Right lobe of liver (tissue), 6 donors: ENCODE results near the gene IRF1. TPM values are rescaled to one million over a fixed set of nuclear protein-coding genes. Genes with fewer than 3 reads are reported as not detected.
A peak's percentile ranks its signal among the peaks of the same experiment; 100 is the strongest.

Experiments
- ATAC-seq, 4 donors: fragments of 200-7000 bp; cut with Tn5 transposase; one replicate each; pipeline ENCODE4 v1.9.1; 2020; ENCODE audit warnings: mild to moderate bottlenecking in 4 of 4, moderate library complexity in 4 of 4
- DNase-seq, 3 donors: peaks; one replicate each; pipeline ENCODE4 v3.0.0-alpha.2; 2020
- H3K27ac ChIP-seq, 3 donors: fragments of 200-600 bp; one replicate each; pipeline ENCODE4 v1.8.0; 2022
- H3K27me3 ChIP-seq, 2 donors: fragments of 200-600 bp; one replicate each; pipeline ENCODE4 v1.8.0; 2022
- H3K36me3 ChIP-seq, 4 donors: fragments of 200-600 bp; sonication (generic) in 1 of 4; one replicate each; pipeline versions ENCODE4 v1.5.1 to v1.8.0; 2017 to 2022; ENCODE audit warnings: control low read depth in 1 of 4
- H3K4me1 ChIP-seq, 4 donors: fragments of 200-600 bp; sonication (generic) in 1 of 4; one replicate each; pipeline versions ENCODE4 v1.5.1 to v1.8.0; 2017 to 2022; ENCODE audit warnings: control low read depth in 1 of 4
- H3K4me3 ChIP-seq, 3 donors: fragments of 200-600 bp; one replicate each; pipeline ENCODE4 v1.8.0; 2022
- H3K9me3 ChIP-seq, 4 donors: fragments of 200-600 bp; sonication (generic) in 1 of 4; one replicate each; pipeline versions ENCODE4 v1.5.1 to v1.8.0; 2017 to 2022; ENCODE audit warnings: control low read depth in 1 of 4
- CTCF ChIP-seq, 4 donors: fragments of 200-600 bp in 3 of 4; fragments of 450-650 bp in 1 of 4; IDR thresholded peaks; one replicate each; pipeline versions ENCODE4 v1.5.1 to v1.8.0; 2016 to 2022; ENCODE audit warnings: antibody characterized with exemption in 4 of 4, mild to moderate bottlenecking in 2 of 4
- POLR2A ChIP-seq: fragments of 450-650 bp; IDR thresholded peaks from one replicate; pipeline ENCODE4 v1.6.1; 2017; ENCODE audit warnings: antibody characterized with exemption, mild to moderate bottlenecking
- WGBS: methylation state at CpG from one replicate; pipeline ENCODE4 v1.1.6; 2018; ENCODE audit warnings: low coverage, low lambda C conversion rate; ENCODE audit not compliant: insufficient coverage; ENCODE audit errors: missing lambda C conversion rate; 5-methylcytosine and 5-hydroxymethylcytosine counted together
- intact Hi-C, 2 donors: fragments of 100-400 bp; cut with DNase I; formaldehyde crosslinking; loops; one replicate each; pipeline versions ENCODE4 v1.11.2 to v1.14.1; 2022
- total RNA-seq, 6 experiments: library from RNA; depleted of rRNA in 2 of 6; stranded (reverse); fragments of >200 nt in 2 of 6; fragmentation: NEBNext Ultra II Directional in 3 of 6; extraction: Animal tissue kit (Norgen Biotek cat#: 25700) in 3 of 6; gene quantifications; one replicate each; pipeline versions ENCODE4 v1.1.0 to v1.2.4, GENCODE V29; 2016 to 2023
- donor health status: DM: no; HTN: yes; CAD: no.
- donor health status: DM: no; HTN: no; CAD: no.
- donor health status: DM: no; HTN: no; CAD: no.
- donor health status: DM: no; HTN: yes; CAD: no.
- donor health status: DM: no; HTN: yes; CAD: no.

Gene IRF1
- total RNA-seq, 6 experiments from 2014 or later: 23.9 to 38.3 (median 30.2) TPM

GRCh38 chr5:132457371-132458225, 33.0 kb downstream of the IRF1 start:
- intact Hi-C loops: no loop called here
- ATAC-seq: peak; percentile 47 to 65 (median 50)
- DNase-seq: peak in 2 of 3 donors; percentile 74 to 86
- H3K36me3 ChIP-seq: no peaks in the 10 kb centered on the region
- peak overlapping the region; percentile 79 to 92 (median 84) for H3K27ac ChIP-seq
- TF ChIP-seq POLR2A (peak; percentile 53), CTCF (IDR thresholded peaks at IDR 0.05) (no peak)
- WGBS: 69% methylated on average over 1 of the region's 2 CpGs
- H3K9me3 ChIP-seq: no peaks in the 10 kb centered on the region
- H3K27me3 ChIP-seq: no peaks in the 10 kb centered on the region
- no peak overlapping the region for H3K4me3 ChIP-seq
- H3K4me1 ChIP-seq: peaks cover 0 to 72% (median 37%) of the 10 kb centered on the region in 4 donors

- Histone ChIP-seq H3K27ac (peak overlapping the region; percentile 79 to 92 (median 84)), H3K4me1 (peaks cover 0 to 65% (median 34%) of the 10 kb centered on the region in 4 donors), H3K36me3 (no peaks in the 10 kb centered on the region), H3K4me3 (no peak overlapping the region), H3K27me3 (no peaks in the 10 kb centered on the region), H3K9me3 (no peaks in the 10 kb centered on the region)
- no peak for TF ChIP-seq POLR2A
- no peak for TF ChIP-seq CTCF (IDR thresholded peaks at IDR 0.05)
- intact Hi-C loops: no loop called here
- ATAC-seq: no peak
- no peak for DNase-seq
- WGBS: 47% methylated on average over 6 of the region's 6 CpGs
These were observed 33.6 kb downstream of the IRF1 start for GRCh38 chr5:132456987-132457361.

- DNase-seq (peak in 2 of 3 donors; percentile 76 to 79), ATAC-seq (peak; percentile 11 to 49 (median 26))
- no peaks in the 10 kb centered on the region for H3K27me3 ChIP-seq
- 19% methylated on average over 7 of the region's 8 CpGs for WGBS
- peak overlapping the region; percentile 79 to 92 (median 84) for H3K27ac ChIP-seq
- no peak overlapping the region for H3K4me3 ChIP-seq
- intact Hi-C loops: no loop called here
- no peaks in the 10 kb centered on the region for H3K36me3 ChIP-seq
- TF ChIP-seq POLR2A: peak; percentile 43
- TF ChIP-seq CTCF (IDR thresholded peaks at IDR 0.05): no peak
- no peaks in the 10 kb centered on the region for H3K9me3 ChIP-seq
- H3K4me1 ChIP-seq: peaks cover 0 to 60% (median 31%) of the 10 kb centered on the region in 4 donors
These were observed 34.1 kb downstream of the IRF1 start for GRCh38 chr5:132456296-132456986.

- intact Hi-C loops: no loop called here
- Histone ChIP-seq H3K4me1 (peaks cover 0 to 57% (median 29%) of the 10 kb centered on the region in 4 donors), H3K4me3 (no peak overlapping the region), H3K27ac (peak overlapping the region; percentile 79 to 92 (median 84)), H3K9me3 (no peaks in the 10 kb centered on the region), H3K36me3 (no peaks in the 10 kb centered on the region), H3K27me3 (no peaks in the 10 kb centered on the region)
- no peak for DNase-seq
- no peak for ATAC-seq
- TF ChIP-seq POLR2A (no peak), CTCF (IDR thresholded peaks at IDR 0.05) (no peak)
- WGBS: 51% methylated on average over 4 of the region's 5 CpGs
These were observed 34.9 kb downstream of the IRF1 start for GRCh38 chr5:132455614-132456115.
